PC-9 (cell line): ENCODE measurements around the gene MB21D2.

Source experiments
- EZH2 ChIP-seq: fragments of 200-600 bp; sonication (generic); IDR thresholded peaks from 2 replicates; pipeline ENCODE4 v1.8.0; 2017; ENCODE audit warnings: antibody characterized with exemption, low read depth
- TF ChIP-seq, protein P1 (sequence below): fragments of 200-600 bp; sonication (generic); conservative IDR thresholded peaks from 2 replicates; pipeline ENCODE4 v1.6.1; 2017; ENCODE audit warnings: mixed run types, antibody characterized with exemption, mild to moderate bottlenecking, moderate library complexity

DNA sequence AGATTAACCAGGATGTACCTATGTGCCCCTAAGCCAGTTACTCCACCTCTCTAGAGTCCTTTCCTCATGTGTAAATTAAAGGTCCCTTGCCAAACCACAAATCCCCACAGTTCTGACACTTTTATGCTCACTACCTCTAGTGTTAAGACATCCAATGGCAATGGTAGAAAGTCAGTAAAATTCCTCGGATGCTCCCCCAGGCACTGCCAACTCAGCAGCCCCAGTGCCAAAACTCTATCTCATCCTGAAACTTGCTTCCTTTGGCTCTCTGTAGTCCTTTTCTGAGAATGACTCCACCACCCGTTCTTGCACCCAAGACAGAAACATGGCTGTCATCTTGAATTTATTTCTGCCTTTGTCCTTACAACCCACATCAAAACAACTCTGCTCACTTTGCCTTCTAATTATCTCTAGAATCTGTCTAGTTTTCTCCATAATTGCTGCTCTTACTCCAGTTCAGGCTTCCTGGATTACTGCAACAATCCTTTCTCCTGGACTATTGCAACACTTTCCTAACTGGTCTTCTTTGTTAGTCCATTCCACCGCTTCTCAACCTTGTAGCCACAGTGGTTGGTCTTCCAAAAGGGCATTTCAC is 41.6 kb downstream of the MB21D2 start:
- TF ChIP-seq EZH2: no peak
- TF ChIP-seq, protein P1, sequence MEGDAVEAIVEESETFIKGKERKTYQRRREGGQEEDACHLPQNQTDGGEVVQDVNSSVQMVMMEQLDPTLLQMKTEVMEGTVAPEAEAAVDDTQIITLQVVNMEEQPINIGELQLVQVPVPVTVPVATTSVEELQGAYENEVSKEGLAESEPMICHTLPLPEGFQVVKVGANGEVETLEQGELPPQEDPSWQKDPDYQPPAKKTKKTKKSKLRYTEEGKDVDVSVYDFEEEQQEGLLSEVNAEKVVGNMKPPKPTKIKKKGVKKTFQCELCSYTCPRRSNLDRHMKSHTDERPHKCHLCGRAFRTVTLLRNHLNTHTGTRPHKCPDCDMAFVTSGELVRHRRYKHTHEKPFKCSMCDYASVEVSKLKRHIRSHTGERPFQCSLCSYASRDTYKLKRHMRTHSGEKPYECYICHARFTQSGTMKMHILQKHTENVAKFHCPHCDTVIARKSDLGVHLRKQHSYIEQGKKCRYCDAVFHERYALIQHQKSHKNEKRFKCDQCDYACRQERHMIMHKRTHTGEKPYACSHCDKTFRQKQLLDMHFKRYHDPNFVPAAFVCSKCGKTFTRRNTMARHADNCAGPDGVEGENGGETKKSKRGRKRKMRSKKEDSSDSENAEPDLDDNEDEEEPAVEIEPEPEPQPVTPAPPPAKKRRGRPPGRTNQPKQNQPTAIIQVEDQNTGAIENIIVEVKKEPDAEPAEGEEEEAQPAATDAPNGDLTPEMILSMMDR: no peak
